Astrocyte (in vitro differentiated cells and primary cell): ENCODE data around the gene ANKRD53.

Experiments
- CTCF ChIP-seq: IDR thresholded peaks from 2 replicates; pipeline ENCODE4 v1.5.1; 2011; ENCODE audit warnings: low read depth, mild to moderate bottlenecking, inconsistent platforms, low read length, moderate library complexity; ENCODE audit not compliant: insufficient read depth
- EZH2 ChIP-seq: IDR thresholded peaks from 2 replicates; pipeline ENCODE4 v1.6.1; 2012; ENCODE audit warnings: mild to moderate bottlenecking, low read length, inconsistent platforms; ENCODE audit not compliant: insufficient read depth

- no peak for TF ChIP-seq CTCF
- TF ChIP-seq EZH2, result no peak
These were observed 7.5 kb downstream of the ANKRD53 start for GRCh38 chr2:70985956-70986355.
